GM23248 (cell line): Measurements from ENCODE around the gene MMP15.

Source experiments
- EZH2 ChIP-seq: fragments of 200-600 bp; sonication (generic); IDR thresholded peaks from 2 replicates; pipeline ENCODE4 v1.6.1; 2018; ENCODE audit warnings: antibody characterized with exemption, mild to moderate bottlenecking; ENCODE audit not compliant: insufficient read depth, poor library complexity, severe bottlenecking
- EZH2phosphoT487 ChIP-seq: fragments of 200-600 bp; sonication (generic); IDR thresholded peaks from 2 replicates; pipeline ENCODE4 v1.6.1; 2018; ENCODE audit warnings: antibody characterized with exemption, moderate library complexity, mild to moderate bottlenecking, low read depth; ENCODE audit not compliant: insufficient read depth

DNA sequence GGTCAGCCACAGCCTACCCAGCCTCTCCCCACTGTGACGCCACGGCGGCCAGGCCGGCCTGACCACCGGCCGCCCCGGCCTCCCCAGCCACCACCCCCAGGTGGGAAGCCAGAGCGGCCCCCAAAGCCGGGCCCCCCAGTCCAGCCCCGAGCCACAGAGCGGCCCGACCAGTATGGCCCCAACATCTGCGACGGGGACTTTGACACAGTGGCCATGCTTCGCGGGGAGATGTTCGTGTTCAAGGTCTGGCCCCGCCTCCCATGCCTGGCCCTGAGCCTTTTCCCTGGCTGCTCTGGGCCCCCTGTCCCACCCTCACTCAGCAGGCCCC is 16.0 kb downstream of the MMP15 start:
- TF ChIP-seq EZH2 (no peak), EZH2phosphoT487 (no peak)
